Measurements from ENCODE around the gene NDEL1.

The NDEL1 gene

GRCh38 chr17:8459831-8460230 is 24.1 kb downstream of the NDEL1 start:
- DNase-seq: no peak

DNA sequence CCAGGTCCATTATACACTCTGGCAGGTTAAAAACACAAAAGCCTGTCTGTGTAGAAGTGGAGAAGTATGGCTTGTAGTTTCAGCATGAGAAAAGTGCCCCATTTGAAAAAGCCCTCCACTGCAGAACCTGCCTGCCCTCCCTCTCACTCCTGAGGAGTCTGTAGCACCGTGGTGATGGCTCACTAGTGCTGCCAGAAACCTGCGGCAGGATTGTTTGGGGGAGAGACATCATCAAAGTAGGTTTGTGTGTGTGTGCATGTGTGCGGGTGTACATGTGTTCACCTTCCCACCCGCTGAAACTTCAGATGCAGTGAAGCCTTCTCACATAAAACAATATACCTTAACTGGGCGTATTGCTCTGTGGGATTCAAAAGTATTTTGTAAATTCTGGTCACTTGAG is 26.9 kb downstream of the NDEL1 start:
- no peak for DNase-seq

DNA sequence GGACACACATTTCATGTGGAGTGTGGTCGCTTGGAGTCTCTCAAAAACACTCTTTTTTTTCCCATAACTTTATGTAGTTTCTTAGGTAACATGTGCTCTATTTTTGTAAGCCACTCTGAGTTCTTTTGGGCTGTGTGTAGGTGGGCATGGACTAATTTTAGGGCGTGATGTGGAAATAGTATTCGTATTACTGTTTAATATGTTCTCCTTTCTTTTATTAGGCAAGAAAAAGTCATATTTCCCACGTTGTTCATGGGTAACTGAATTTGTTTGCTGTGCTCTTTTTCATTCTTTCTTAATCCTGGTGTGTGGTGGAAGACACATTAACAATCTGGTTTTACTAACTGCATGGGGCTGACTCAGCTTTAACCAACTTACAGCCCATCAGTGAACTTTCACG is 27.4 kb downstream of the NDEL1 start:
- DNase-seq: no peak

DNA sequence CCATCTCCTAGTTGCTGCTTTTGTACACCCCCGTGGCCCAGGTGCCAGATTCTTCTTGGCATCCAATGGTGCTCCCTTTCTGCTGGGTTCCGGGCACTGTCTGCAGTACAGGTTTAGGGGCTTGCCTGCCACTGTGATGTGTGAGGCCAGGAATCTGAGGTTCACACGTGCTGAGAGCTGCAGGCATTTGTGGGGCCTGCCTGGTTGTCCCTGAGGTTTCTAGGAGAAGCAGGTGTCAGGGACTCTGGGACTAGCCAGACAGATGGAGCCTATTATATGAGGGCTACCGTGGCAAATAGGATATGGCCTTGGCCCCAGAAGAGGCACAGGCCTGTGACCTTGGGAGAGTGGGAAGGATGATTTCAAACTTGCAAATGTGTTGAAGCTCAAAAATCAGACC is 29.3 kb downstream of the NDEL1 start:
- DNase-seq: no peak

GRCh38 chr17:8465356-8465755 is 29.7 kb downstream of the NDEL1 start:
- DNase-seq: no peak

DNA sequence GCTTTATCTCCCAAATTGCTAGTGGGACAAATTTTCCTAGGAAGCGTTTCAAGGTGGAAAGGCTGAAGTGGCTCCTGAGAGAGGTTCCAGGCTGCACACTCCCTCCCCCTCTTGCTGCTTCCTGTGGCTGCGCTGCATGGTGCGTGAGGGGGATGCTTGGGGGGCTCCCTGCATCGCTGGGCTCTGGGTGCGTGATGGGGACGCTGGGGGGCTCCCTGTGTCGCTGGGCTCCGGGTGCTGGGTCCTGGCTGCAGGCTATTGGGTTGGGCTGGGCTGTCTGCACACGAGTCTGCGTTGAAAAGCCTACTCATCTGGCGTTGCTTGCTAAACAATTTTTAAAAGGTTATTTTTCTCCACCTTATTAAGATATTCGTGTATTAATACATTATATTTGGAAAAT is 30.1 kb downstream of the NDEL1 start:
- no peak for DNase-seq

GRCh38 chr17:8466456-8466855 is 30.8 kb downstream of the NDEL1 start:
- no peak for DNase-seq

GRCh38 chr17:8466873-8467272 is 31.2 kb downstream of the NDEL1 start:
- DNase-seq: no peak

- no peak for DNase-seq
These were observed 31.8 kb downstream of the NDEL1 start for GRCh38 chr17:8467527-8467926.

DNA sequence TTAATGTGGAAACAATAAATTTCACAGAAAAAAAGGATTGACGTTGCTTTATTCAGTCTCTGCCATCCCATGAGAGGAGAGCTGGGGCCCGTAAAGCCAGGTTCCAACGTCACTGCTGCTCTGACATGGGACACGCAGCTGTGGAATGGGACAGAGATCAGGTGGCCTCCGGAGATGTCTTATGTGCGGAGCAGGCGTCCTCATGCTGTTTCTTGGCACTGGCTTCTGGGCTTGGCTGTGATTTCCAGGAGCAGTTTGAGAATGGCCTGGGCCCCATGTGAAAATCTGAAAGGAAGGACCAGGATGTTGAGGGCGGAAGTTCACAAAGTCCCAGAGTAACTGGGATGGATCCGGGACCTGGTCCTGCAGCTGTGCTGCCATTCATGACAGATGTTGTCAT is 32.4 kb downstream of the NDEL1 start:
- no peak for DNase-seq

DNA sequence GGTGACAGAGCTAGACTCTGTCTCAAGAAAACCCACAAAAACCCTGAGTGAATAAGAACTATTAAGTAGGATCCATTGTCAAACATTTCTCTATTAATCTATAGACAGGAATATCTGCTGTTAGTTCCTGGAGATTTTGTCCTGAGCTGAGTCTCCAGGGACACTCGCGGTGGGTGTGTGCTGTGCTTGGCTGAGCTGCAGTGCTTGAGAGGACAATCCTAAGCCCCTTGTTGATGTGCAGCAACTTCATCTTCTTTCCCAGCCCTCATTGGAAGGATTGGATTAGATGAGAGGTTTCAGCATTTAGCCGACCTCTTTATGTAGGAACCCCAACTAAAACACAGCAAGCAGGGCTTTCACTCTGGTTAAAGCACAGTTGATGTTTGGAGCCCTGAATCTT is 33.3 kb downstream of the NDEL1 start:
- DNase-seq: no peak

- peak; percentile 57 for DNase-seq
These were observed 34.3 kb downstream of the NDEL1 start for GRCh38 chr17:8469964-8470363.

- peak; percentile 48 for DNase-seq
These were observed 34.9 kb downstream of the NDEL1 start for GRCh38 chr17:8470447-8471047.

DNA sequence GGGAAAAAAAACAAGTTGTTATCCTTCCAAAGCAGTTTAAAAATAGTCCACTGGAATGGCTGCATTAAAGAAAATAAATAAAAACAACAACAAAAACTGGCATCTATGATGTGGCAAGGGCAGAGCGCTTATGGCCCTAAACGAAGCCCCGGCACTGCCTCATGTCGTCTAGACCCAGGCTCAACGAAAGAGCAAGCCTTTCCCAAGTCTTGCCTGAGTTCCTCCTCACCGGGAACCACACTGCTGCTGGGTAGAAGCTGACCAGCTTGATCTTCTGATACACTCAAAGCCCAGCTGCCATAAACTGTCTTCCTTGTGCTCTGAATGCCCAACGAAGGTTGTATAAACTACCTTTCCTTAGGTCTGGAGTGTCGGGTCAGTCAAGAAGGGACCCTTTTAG is 37.0 kb downstream of the NDEL1 start:
- no peak for DNase-seq

GRCh38 chr17:8473451-8474192 is 37.9 kb downstream of the NDEL1 start:
- DNase-seq: no peak

DNA sequence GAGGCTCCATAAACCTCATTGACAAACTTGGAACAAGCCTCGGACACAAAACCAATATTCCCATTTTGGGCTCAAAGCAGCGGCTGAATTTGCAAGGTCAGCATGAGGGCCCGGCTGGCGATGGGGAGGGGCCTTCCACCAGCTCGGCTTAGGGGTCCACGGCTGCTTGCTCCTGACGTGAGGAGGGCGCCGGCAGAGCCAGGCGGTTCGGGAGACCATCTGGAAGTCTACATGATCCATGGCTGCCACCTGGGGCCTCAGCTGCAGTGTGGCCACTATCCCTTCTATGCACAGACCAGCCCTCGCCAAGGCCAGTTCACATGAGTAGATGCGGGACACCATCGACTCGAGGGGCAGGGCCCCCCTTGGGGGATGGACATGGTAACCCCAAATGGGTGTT is 39.1 kb downstream of the NDEL1 start:
- no peak for DNase-seq

GRCh38 chr17:8475227-8475626 is 39.5 kb downstream of the NDEL1 start:
- no peak for DNase-seq

GRCh38 chr17:8475781-8476180 is 40.1 kb downstream of the NDEL1 start:
- no peak for DNase-seq

- no peak for DNase-seq
These were observed 41.1 kb downstream of the NDEL1 start for GRCh38 chr17:8476741-8477140.

DNA sequence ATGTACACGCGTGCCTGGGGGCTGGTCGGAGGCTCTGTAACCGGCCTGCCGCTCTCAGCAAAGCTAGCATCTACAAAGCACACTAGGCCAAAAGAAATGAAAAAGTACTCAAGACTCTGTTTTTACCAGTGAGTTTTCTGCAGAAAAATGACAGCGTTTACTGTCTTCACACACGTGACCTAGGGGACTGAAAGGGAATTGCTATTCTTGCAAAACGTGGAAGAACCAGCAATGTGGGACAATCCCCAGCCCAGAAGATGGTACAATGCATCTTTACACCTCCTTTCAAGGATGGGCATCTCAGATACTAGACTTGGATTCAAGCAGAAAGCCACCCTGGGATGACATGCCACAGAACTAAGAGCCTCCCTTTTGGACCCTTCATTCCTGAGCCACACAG is 41.5 kb downstream of the NDEL1 start:
- no peak for DNase-seq

DNA sequence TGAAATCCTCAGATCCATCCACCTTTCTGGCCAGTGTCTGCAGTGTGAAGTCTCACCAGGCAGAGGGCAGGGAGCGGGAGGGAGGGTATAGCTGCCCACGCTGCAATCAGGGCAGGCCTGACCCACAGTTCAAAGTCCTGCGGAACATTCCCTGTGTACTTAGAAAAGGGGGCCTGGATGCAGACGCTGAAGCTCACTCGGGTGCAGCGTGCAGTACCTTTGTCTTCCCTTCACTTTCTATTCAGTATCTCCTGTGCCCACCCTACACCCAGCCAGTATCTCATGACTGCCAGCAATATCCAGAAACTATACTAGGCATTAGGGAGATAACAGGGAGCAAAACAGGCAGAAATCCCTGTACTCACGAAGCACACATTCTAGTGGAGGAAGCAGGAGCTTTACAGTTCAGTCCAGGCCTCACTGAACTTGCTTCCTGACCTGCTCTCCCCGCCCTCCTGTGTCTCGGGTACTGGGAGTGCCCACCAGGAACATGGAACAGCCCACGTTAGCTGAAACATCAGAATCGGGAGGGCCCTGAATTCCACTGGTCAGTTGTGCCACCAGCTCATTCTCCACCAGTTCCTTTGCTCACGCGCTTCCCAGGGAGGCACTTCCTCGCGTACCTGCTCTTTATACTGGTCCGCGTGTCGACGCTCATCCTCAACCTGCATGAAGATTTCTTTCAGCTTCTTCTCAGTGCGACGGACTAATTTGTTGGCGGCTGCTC is 42.2 kb downstream of the NDEL1 start:
- DNase-seq: no peak

- DNase-seq: no peak
These were observed 43.8 kb downstream of the NDEL1 start for GRCh38 chr17:8479431-8479947.

- no peak for DNase-seq
These were observed 44.6 kb downstream of the NDEL1 start for GRCh38 chr17:8480011-8480976.
